Stimulated activated CD4-positive, alpha-beta T cell treated with anti-CD3 and anti-CD28 coated beads, Interleukin-12 subunit alpha, Interleukin-12 subunit beta, amount 100 ng/mL, for 4 hours (primary cell): ENCODE measurements around the gene CTIF.
"Not testable (repeated sequence)": the region's sequence is repeated elsewhere in the genome, so short reads cannot be mapped to it uniquely, and the experiment has no call there.

ENCODE experiments used
- DNase-seq: peaks from one replicate; pipeline ENCODE4 v3.0.0-alpha.2; 2020

Gene CTIF

GRCh38 chr18:48649231-48649630 lies 110.4 kb downstream of the CTIF start:
- DNase-seq = no peak

DNA sequence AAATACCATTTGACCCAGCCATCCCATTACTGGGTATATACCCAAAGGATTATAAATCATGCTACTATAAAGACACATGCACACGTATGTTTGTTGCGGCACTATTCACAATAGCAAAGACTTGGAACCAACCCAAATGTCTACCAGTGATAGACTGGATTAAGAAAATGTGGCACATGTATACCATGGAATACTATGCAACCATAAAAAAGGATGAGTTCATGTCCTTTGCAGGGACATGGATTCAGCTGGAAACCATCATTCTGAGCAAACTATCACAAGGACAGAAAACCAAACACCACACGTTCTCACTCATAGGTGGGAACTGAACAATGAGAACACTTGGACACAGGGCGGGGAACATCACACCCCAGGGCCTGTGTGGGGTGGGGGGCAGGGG lies 115.8 kb downstream of the CTIF start:
- DNase-seq = not testable (repeated sequence)

DNA sequence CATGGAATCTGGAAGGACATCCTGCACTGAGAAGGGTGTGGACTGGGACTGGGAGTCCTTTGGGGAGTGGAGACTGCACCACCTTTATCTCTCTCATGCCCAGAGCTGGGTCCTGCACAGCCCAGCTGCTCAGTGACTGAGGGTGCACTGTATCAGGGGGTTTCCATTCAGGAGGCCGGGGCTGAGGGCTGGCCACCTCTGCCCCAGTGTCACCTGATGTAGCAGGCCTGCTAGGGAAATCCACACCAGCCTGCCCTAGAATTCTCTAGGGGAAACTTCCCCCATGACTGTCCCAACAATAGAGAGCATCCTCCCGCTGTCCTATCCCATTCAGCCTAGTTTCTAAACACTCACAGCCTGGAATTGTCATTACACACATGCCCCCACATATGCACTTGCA lies 116.7 kb downstream of the CTIF start:
- DNase-seq = no peak

DNA sequence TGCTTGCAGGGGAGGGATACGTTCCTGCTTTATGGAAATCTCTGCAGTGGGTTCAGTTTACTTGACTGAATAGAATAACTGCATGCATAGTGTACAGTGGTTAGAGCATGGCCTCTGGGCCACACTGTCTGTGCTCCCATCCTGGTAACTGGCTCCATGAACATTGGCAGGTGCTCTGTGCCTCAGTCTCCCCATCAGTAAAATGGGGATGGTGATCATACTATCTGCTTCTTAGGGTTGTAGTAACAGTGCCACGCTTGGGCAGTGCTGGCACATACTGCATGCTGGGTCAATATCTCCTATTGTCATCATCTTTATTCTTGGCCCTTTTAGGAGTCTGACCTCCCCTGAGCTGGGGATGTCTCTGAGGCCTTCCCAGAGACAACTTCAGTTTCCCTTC lies 117.3 kb downstream of the CTIF start:
- DNase-seq = no peak

GRCh38 chr18:48656582-48656981 lies 117.8 kb downstream of the CTIF start:
- DNase-seq = no peak

- no peak for DNase-seq
Measured at GRCh38 chr18:48657447-48658120, 118.8 kb downstream of the CTIF start.

DNA sequence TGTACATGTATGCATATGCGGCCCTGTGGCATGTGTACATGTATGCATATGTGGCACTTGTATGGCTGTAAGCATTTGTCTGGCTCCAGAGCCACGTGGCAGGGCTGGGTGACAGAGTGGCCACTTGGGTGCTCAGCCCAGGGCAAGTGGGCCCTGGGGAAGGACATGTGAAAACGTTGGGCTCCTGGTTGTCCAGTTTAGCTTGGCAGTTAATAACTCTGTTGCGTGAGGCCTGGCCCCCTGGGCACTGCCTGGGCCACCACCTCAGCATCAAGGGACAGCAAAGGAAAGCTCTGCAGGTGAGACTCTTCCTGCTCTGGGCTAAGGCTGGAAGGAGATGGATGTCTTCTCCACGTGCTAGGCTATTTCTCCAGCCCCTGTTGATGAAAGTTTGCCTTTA lies 119.9 kb downstream of the CTIF start:
- no peak for DNase-seq

- no peak for DNase-seq
Measured at GRCh38 chr18:48659188-48660009, 120.6 kb downstream of the CTIF start.

GRCh38 chr18:48660346-48661228 lies 121.8 kb downstream of the CTIF start:
- DNase-seq = no peak

DNA sequence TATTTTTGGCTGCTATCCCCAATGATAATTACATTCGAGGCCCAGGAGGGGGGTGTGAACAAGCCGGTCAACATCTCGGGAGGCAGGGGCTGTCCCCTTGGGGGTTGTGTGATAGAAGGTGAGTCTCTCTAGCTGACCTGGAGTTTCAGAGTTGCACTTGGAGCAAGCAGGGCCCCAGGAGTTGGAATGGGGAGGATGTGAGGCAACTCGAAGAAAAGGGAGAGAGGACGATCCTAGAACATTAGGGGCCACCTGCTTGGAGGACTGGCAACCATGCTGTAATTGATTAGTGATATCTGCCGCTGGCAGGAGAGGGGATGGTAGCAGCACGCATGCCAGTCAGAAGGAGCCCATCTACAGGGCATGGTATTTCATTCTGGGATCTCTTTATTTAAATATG lies 122.6 kb downstream of the CTIF start:
- DNase-seq = no peak

DNA sequence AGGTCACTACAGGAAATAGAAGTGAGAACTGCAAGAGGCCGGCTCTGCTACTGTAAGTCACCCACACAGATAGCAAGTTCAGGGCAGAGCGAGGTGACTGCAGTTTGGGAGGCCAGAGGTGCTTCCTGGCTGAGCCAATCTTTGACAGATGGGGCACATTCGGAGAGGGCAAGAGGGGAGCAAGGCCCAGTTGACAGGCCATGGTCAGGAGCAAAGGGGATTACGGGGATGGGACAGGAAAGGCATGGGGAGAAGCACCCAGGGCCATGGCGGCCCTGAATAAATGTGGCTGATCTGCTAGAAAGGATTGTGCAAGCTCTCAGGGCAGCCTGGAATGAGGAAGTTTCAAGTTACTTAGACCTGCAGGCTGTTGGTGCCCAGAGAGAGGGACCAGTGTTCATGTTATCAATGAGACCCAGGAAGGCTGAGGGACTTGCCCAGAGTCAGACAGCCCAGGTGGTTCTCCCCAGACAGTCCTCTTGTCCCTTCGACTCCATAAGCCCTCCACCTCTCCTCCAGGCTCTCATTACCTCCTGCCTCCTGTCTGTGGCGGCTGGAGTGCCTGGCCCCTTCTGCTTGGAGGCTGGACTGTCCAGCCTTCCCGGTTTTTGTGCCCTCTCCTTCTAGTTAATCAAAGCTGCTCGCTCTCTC lies 123.3 kb downstream of the CTIF start:
- no peak for DNase-seq

- DNase-seq = no peak
Measured at GRCh38 chr18:48663096-48663930, 124.5 kb downstream of the CTIF start.

- DNase-seq = peak; percentile 44
Measured at GRCh38 chr18:48663931-48664847, 125.4 kb downstream of the CTIF start.

GRCh38 chr18:48665654-48666053 lies 126.8 kb downstream of the CTIF start:
- no peak for DNase-seq

DNA sequence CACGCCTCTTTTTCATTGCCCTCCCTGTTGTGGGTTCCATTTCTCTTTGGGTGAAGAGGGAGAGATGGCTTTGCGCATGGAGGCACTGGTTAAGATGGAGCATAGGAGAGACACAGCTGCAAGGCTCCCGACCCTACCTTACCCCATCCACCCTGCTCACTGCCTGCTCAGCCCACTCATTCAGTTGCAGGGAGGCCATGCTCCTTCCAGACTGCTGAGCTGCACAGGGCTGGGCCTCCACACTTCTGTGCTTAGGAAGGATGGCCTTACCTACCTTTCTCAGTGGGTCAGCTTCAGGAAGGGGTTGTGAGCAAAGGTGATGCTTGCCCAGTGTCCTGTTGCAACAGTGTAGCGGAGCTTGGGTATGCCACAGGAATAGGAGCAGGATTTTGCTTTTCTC lies 127.8 kb downstream of the CTIF start:
- no peak for DNase-seq

DNA sequence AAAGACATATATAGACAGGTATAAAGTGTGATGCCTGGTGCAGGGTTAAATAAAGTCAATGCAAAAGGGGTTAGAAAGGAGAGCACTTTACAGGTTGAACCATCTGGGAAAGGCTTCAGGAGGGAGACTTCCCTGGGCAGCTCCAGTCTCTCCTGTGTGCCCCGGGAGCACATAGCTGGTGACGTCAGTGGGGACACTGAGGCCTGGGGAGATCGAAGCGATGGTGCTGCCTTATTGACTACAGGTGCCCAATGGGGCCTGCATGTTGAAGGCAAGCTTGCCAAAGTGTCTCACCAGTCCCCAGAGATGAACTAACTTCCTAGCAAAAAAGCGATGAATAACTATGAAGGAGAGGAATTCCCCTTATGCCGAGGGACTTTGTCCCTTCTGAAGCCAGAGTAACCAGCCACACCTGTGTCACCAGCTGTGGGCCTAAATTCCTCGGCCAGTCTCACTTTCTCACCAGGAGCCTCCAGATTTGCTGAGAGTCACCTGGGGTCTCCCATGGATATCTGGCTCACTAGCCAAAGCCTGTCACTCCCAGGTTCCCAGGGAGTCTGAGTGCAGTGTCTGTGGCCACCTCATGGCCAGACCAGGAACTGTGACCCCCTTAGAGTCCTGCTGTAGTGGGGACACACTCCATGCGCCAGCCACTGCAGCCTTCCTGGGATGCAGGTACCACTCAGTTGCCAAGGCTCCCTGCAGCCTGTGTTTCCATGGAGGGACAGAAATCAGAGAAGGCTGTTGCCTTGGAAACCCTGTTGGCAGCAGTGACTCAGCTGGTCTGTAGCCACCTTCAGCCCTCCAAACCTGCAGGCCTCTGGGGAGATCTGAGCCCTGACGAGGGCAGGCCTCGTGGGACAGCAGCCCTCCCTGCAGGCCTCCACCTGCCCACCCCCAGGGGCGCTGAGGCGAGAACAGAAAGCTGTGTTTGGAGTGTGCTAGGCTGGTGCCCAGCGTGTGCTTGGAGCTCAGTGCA lies 128.7 kb downstream of the CTIF start:
- no peak for DNase-seq

- DNase-seq = no peak
Measured at GRCh38 chr18:48668466-48669179, 129.8 kb downstream of the CTIF start.

- no peak for DNase-seq
Measured at GRCh38 chr18:48669180-48669675, 130.4 kb downstream of the CTIF start.
